ENCODE results near the gene FILIP1L. TPM values are rescaled to one million over a fixed set of nuclear protein-coding genes. Genes with fewer than 3 reads are reported as not detected.
A peak's percentile ranks its signal among the peaks of the same experiment; 100 is the strongest.

FILIP1L gene
- total and polyA plus RNA-seq, 8 donors: 10.6 to 98.4 (median 57.0) TPM

GRCh38 chr3:100023150-100023549 is 91.2 kb downstream of the FILIP1L start:
- Histone ChIP-seq H3K9me3 (no peaks in the 10 kb centered on the region), H3K4me1 (peaks cover 0 to 34% (median 19%) of the 10 kb centered on the region in 4 donors), H3K4me3 (no peak overlapping the region), H3K27me3 (no peaks in the 10 kb centered on the region), H3K27ac (peak overlapping the region in 1 of 5 donors; percentile 13), H3K36me3 (no peaks in the 10 kb centered on the region)
- TF ChIP-seq POLR2AphosphoS5 (IDR thresholded peaks at IDR 0.05) (no peak), CTCF (IDR thresholded peaks at IDR 0.05) (no peak), EP300 (IDR thresholded peaks at IDR 0.05) (no peak), POLR2A (IDR thresholded peaks at IDR 0.05) (no peak)
- WGBS, 5 donors: 45 to 61% (median 48%) methylated on average over 5 of the region's 5 CpGs
- no peak for DNase-seq
- intact Hi-C loops (cut with DNase I; ENCODE audit: low total_unique reads): no loop called here

- no peak for DNase-seq
- H3K4me3 ChIP-seq: no peak overlapping the region
- intact Hi-C loops (cut with DNase I; ENCODE audit: low total_unique reads): no loop called here
- peaks cover 0 to 34% (median 19%) of the 10 kb centered on the region in 4 donors for H3K4me1 ChIP-seq
- H3K27ac ChIP-seq: no peak overlapping the region
- no peaks in the 10 kb centered on the region for H3K27me3 ChIP-seq
- no peaks in the 10 kb centered on the region for H3K36me3 ChIP-seq
- no peaks in the 10 kb centered on the region for H3K9me3 ChIP-seq
- TF ChIP-seq CTCF (IDR thresholded peaks at IDR 0.05): no peak
- TF ChIP-seq POLR2AphosphoS5 (IDR thresholded peaks at IDR 0.05): no peak
- TF ChIP-seq EP300 (IDR thresholded peaks at IDR 0.05): no peak
- TF ChIP-seq POLR2A (IDR thresholded peaks at IDR 0.05): no peak
Measured at GRCh38 chr3:100022506-100022905, 91.8 kb downstream of the FILIP1L start.

- H3K9me3 ChIP-seq: no peaks in the 10 kb centered on the region
- H3K4me3 ChIP-seq: no peak overlapping the region
- peaks cover 0 to 34% (median 19%) of the 10 kb centered on the region in 4 donors for H3K4me1 ChIP-seq
- intact Hi-C loops (cut with DNase I; ENCODE audit: low total_unique reads): no loop called here
- no peak for TF ChIP-seq EP300 (IDR thresholded peaks at IDR 0.05)
- no peak for TF ChIP-seq POLR2AphosphoS5 (IDR thresholded peaks at IDR 0.05)
- no peak for TF ChIP-seq CTCF (IDR thresholded peaks at IDR 0.05)
- peak overlapping the region in 3 of 5 donors; percentile 13 to 53 (median 42) for H3K27ac ChIP-seq
- no peaks in the 10 kb centered on the region for H3K36me3 ChIP-seq
- WGBS, 5 donors: 88 to 95% (median 92%) methylated on average over 9 of the region's 9 CpGs
- DNase-seq: no peak
- no peaks in the 10 kb centered on the region for H3K27me3 ChIP-seq
Measured at GRCh38 chr3:100020876-100021644, 93.2 kb downstream of the FILIP1L start.

GRCh38 chr3:100019719-100020118 is 94.6 kb downstream of the FILIP1L start:
- Histone ChIP-seq H3K36me3 (no peaks in the 10 kb centered on the region), H3K4me3 (no peak overlapping the region), H3K27ac (no peak overlapping the region), H3K9me3 (peaks cover 0 to 4% (median 0%) of the 10 kb centered on the region in 4 donors), H3K27me3 (no peaks in the 10 kb centered on the region), H3K4me1 (peaks cover 0 to 21% (median 15%) of the 10 kb centered on the region in 4 donors)
- no peak for DNase-seq
- TF ChIP-seq POLR2AphosphoS5 (IDR thresholded peaks at IDR 0.05) (no peak), CTCF (IDR thresholded peaks at IDR 0.05) (no peak), EP300 (IDR thresholded peaks at IDR 0.05) (no peak), POLR2A (IDR thresholded peaks at IDR 0.05) (no peak)
- intact Hi-C loops (cut with DNase I; ENCODE audit: low total_unique reads): no loop called here
- WGBS, 5 donors: 96 to 100% (median 98%) methylated on average over 1 of the region's 1 CpG

Data from stomach (tissue), 9 donors.